ENCODE measurements around the gene ZNRF3. TPM values are rescaled to one million over a fixed set of nuclear protein-coding genes. Genes with fewer than 3 reads are reported as not detected.

Gene ZNRF3
- total RNA-seq, 1 donor from 2014 or later = 5.8 TPM

GRCh38 chr22:29089507-29089906 lies 206.1 kb downstream of the ZNRF3 start:
- H3K4me1 Mint-ChIP-seq (ENCODE audit: low read depth, unreplicated experiment) = peaks cover 7% of the 10 kb centered on the region
- no peak overlapping the region for H2AFZ ChIP-seq (ENCODE audit: low read depth, low read length)
- DNase-seq (ENCODE audit: low read depth) (no peak), FAIRE-seq (no peak)
- TF ChIP-seq, protein P1, sequence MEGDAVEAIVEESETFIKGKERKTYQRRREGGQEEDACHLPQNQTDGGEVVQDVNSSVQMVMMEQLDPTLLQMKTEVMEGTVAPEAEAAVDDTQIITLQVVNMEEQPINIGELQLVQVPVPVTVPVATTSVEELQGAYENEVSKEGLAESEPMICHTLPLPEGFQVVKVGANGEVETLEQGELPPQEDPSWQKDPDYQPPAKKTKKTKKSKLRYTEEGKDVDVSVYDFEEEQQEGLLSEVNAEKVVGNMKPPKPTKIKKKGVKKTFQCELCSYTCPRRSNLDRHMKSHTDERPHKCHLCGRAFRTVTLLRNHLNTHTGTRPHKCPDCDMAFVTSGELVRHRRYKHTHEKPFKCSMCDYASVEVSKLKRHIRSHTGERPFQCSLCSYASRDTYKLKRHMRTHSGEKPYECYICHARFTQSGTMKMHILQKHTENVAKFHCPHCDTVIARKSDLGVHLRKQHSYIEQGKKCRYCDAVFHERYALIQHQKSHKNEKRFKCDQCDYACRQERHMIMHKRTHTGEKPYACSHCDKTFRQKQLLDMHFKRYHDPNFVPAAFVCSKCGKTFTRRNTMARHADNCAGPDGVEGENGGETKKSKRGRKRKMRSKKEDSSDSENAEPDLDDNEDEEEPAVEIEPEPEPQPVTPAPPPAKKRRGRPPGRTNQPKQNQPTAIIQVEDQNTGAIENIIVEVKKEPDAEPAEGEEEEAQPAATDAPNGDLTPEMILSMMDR (IDR thresholded peaks at IDR 0.05; ENCODE audit: insufficient read depth, low read depth, low read length) = no peak
- H3K4me3 ChIP-seq (ENCODE audit: insufficient read depth, low read depth, low read length) = no peak overlapping the region
- H3K4me3 Mint-ChIP-seq (ENCODE audit: unreplicated experiment) = no peak overlapping the region
- H3K27me3 Mint-ChIP-seq (ENCODE audit: low read depth, unreplicated experiment) = peaks cover 7% of the 10 kb centered on the region
- no peak overlapping the region for H3K9ac ChIP-seq (ENCODE audit: low read length)
- no peak overlapping the region for H3K27ac Mint-ChIP-seq (ENCODE audit: unreplicated experiment)
- H3K36me3 ChIP-seq (ENCODE audit: insufficient read depth, low read length) = no peaks in the 10 kb centered on the region
- H3K27me3 ChIP-seq (ENCODE audit: insufficient read depth, low read length) = peaks cover 2% of the 10 kb centered on the region
- H3K36me3 Mint-ChIP-seq (ENCODE audit: low read depth, unreplicated experiment) = no peaks in the 10 kb centered on the region
- H3K9me3 ChIP-seq (ENCODE audit: insufficient read depth, low read depth, low read length) = no peaks in the 10 kb centered on the region
- H3K27ac ChIP-seq (ENCODE audit: low read depth, low read length) = no peak overlapping the region
- H3K79me2 ChIP-seq (ENCODE audit: insufficient read depth, low read length) = no peaks in the 10 kb centered on the region
- H3K9me3 Mint-ChIP-seq (ENCODE audit: unreplicated experiment) = no peaks in the 10 kb centered on the region
- H3K4me1 ChIP-seq (ENCODE audit: insufficient read depth, low read length) = peaks cover 10% of the 10 kb centered on the region
- H3K4me2 ChIP-seq (ENCODE audit: low read length) = no peak overlapping the region
- H4K20me1 ChIP-seq (ENCODE audit: insufficient read depth, low read length) = no peaks in the 10 kb centered on the region

- no peak for TF ChIP-seq EZH2 (IDR thresholded peaks at IDR 0.05; ENCODE audit: insufficient read depth, low read length)
- TF ChIP-seq, protein P1 (IDR thresholded peaks at IDR 0.05; ENCODE audit: insufficient read depth, low read depth, low read length) = no peak
- H3K27me3 ChIP-seq (ENCODE audit: insufficient read depth, low read length) = peaks cover 2% of the 10 kb centered on the region
- no peak overlapping the region for H3K4me3 Mint-ChIP-seq (ENCODE audit: unreplicated experiment)
These were observed 206.7 kb downstream of the ZNRF3 start for GRCh38 chr22:29090039-29090438.

DNA sequence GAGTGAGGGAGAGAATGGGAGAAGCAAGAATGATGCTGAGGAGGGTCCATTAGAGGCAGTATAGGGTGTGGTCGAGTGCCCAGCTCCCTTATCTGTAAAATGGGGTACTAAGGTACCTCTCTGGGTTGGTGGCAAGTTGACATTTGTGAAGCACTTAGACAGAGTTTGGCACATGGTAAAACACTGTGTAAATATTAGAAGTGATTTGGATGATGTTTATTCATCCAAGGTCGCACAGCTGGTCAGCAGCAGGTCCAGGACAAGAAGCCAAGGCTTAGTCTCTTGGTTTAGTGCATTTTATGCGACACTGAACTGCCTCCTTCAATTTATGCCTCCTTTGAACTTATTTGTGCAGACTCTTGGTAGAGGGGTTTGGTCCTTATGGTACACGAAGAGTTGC lies 208.9 kb downstream of the ZNRF3 start:
- Histone ChIP-seq H3K36me3 (ENCODE audit: insufficient read depth, low read length) (no peaks in the 10 kb centered on the region), H3K4me1 (ENCODE audit: insufficient read depth, low read length) (peaks cover 10% of the 10 kb centered on the region), H3K79me2 (ENCODE audit: insufficient read depth, low read length) (no peaks in the 10 kb centered on the region), H3K4me2 (ENCODE audit: low read length) (no peak overlapping the region), H3K4me3 (ENCODE audit: insufficient read depth, low read depth, low read length) (no peak overlapping the region), H4K20me1 (ENCODE audit: insufficient read depth, low read length) (no peaks in the 10 kb centered on the region), H2AFZ (ENCODE audit: low read depth, low read length) (no peak overlapping the region), H3K9me3 (ENCODE audit: insufficient read depth, low read depth, low read length) (no peaks in the 10 kb centered on the region), H3K27me3 (ENCODE audit: insufficient read depth, low read length) (peaks cover 2% of the 10 kb centered on the region), H3K27ac (ENCODE audit: low read depth, low read length) (no peak overlapping the region), H3K9ac (ENCODE audit: low read length) (no peak overlapping the region)
- no peaks in the 10 kb centered on the region for H3K36me3 Mint-ChIP-seq (ENCODE audit: low read depth, unreplicated experiment)
- no peaks in the 10 kb centered on the region for H3K9me3 Mint-ChIP-seq (ENCODE audit: unreplicated experiment)
- H3K4me3 Mint-ChIP-seq (ENCODE audit: unreplicated experiment) = no peak overlapping the region
- no peak overlapping the region for H3K27ac Mint-ChIP-seq (ENCODE audit: unreplicated experiment)
- peaks cover 7% of the 10 kb centered on the region for H3K27me3 Mint-ChIP-seq (ENCODE audit: low read depth, unreplicated experiment)
- DNase-seq (ENCODE audit: low read depth) = no peak
- H3K4me1 Mint-ChIP-seq (ENCODE audit: low read depth, unreplicated experiment) = peaks cover 16% of the 10 kb centered on the region
- FAIRE-seq = no peak
- TF ChIP-seq EZH2 (IDR thresholded peaks at IDR 0.05; ENCODE audit: insufficient read depth, low read length) = no peak
- TF ChIP-seq, protein P1 (IDR thresholded peaks at IDR 0.05; ENCODE audit: insufficient read depth, low read depth, low read length) = no peak

More at GRCh38 chr22:29090039-29090438, 206.7 kb downstream of the ZNRF3 start:
- no peak for FAIRE-seq
- no peaks in the 10 kb centered on the region for H3K9me3 ChIP-seq (ENCODE audit: insufficient read depth, low read depth, low read length)
- Mint-ChIP-seq H3K27ac (ENCODE audit: unreplicated experiment) (no peak overlapping the region), H3K4me1 (ENCODE audit: low read depth, unreplicated experiment) (peaks cover 12% of the 10 kb centered on the region), H3K9me3 (ENCODE audit: unreplicated experiment) (no peaks in the 10 kb centered on the region), H3K27me3 (ENCODE audit: low read depth, unreplicated experiment) (peaks cover 7% of the 10 kb centered on the region), H3K36me3 (ENCODE audit: low read depth, unreplicated experiment) (no peaks in the 10 kb centered on the region)
- H3K36me3 ChIP-seq (ENCODE audit: insufficient read depth, low read length) = no peaks in the 10 kb centered on the region
- no peak overlapping the region for H3K4me3 ChIP-seq (ENCODE audit: insufficient read depth, low read depth, low read length)
- no peaks in the 10 kb centered on the region for H4K20me1 ChIP-seq (ENCODE audit: insufficient read depth, low read length)
- H3K4me1 ChIP-seq (ENCODE audit: insufficient read depth, low read length) = peaks cover 10% of the 10 kb centered on the region
- no peak for DNase-seq (ENCODE audit: low read depth)
- H3K79me2 ChIP-seq (ENCODE audit: insufficient read depth, low read length) = no peaks in the 10 kb centered on the region
- no peak overlapping the region for H3K9ac ChIP-seq (ENCODE audit: low read length)
- no peak overlapping the region for H2AFZ ChIP-seq (ENCODE audit: low read depth, low read length)
- H3K4me2 ChIP-seq (ENCODE audit: low read length) = no peak overlapping the region
- no peak overlapping the region for H3K27ac ChIP-seq (ENCODE audit: low read depth, low read length)
